ENCODE results near the gene CDKAL1. TPM values are rescaled to one million over a fixed set of nuclear protein-coding genes. Genes with fewer than 3 reads are reported as not detected.

CDKAL1 gene
- total RNA-seq, 1 experiment from 2014 or later, result 13.8 TPM

GRCh38 chr6:21230536-21230935 lies 696.3 kb downstream of the CDKAL1 start:
- Histone ChIP-seq H3F3A (ENCODE audit: low read length, unreplicated experiment) (peaks cover 4% of the 10 kb centered on the region), H3K9ac (ENCODE audit: low read length) (no peak overlapping the region), H3K79me2 (ENCODE audit: low read length) (no peaks in the 10 kb centered on the region), H3K4me1 (ENCODE audit: insufficient read depth, low read length) (peaks cover 33% of the 10 kb centered on the region), H3K4me3 (ENCODE audit: low read length) (no peak overlapping the region), H3K27me3 (ENCODE audit: low read length) (no peaks in the 10 kb centered on the region), H3K9me2 (replicated peaks; ENCODE audit: low read length) (no peaks in the 10 kb centered on the region), H3K27ac (ENCODE audit: low read length) (no peak overlapping the region), H4K20me1 (ENCODE audit: low read length) (no peaks in the 10 kb centered on the region), H3K9me3 (ENCODE audit: low read length) (no peaks in the 10 kb centered on the region), H2AFZ (ENCODE audit: low read length) (no peak overlapping the region), H3K4me2 (ENCODE audit: low read length) (no peak overlapping the region), H3K36me3 (ENCODE audit: low read depth, low read length) (no peaks in the 10 kb centered on the region)
- TF ChIP-seq EZH2phosphoT487 (IDR thresholded peaks at IDR 0.05; ENCODE audit: borderline replicate concordance, low read length) (no peak), EZH2 (IDR thresholded peaks at IDR 0.05; ENCODE audit: low read length, unreplicated experiment) (no peak)
- TF ChIP-seq, protein P1, sequence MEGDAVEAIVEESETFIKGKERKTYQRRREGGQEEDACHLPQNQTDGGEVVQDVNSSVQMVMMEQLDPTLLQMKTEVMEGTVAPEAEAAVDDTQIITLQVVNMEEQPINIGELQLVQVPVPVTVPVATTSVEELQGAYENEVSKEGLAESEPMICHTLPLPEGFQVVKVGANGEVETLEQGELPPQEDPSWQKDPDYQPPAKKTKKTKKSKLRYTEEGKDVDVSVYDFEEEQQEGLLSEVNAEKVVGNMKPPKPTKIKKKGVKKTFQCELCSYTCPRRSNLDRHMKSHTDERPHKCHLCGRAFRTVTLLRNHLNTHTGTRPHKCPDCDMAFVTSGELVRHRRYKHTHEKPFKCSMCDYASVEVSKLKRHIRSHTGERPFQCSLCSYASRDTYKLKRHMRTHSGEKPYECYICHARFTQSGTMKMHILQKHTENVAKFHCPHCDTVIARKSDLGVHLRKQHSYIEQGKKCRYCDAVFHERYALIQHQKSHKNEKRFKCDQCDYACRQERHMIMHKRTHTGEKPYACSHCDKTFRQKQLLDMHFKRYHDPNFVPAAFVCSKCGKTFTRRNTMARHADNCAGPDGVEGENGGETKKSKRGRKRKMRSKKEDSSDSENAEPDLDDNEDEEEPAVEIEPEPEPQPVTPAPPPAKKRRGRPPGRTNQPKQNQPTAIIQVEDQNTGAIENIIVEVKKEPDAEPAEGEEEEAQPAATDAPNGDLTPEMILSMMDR (conservative IDR thresholded peaks at IDR 0.05; ENCODE audit: low read depth, low read length), result no peak
- intact Hi-C loops (cut with micrococcal nuclease), result no loop called here
- DNase-seq (no peak), ATAC-seq (no peak)
- ChIA-PET CTCF (no interaction called here), POLR2A (ENCODE audit: unreplicated experiment) (no interaction called here)
- no TSS peak for BruUV-seq (replicated peaks)

DNA sequence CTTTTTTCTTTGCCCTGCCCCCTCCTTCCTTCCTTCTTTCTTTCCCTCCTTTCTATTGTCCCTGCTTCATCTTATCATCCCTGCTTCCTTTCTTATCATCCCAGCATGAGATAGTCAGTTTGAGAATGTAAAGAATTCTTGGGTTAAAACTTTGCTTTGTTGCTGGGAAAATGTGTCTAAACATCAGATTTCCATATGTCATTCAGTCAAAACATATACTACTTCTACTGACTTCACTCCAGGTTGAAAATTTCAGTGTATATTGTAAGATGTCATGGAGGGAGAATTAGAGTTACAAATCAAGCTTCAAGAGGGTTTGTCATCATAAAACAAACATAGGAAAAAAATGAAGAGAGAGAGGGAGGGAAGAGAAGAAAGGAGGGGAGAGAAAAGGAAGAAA lies 700.9 kb downstream of the CDKAL1 start:
- H3K79me2 ChIP-seq (ENCODE audit: low read length), result no peaks in the 10 kb centered on the region
- no peaks in the 10 kb centered on the region for H3K9me2 ChIP-seq (replicated peaks; ENCODE audit: low read length)
- H3K36me3 ChIP-seq (ENCODE audit: low read depth, low read length), result no peaks in the 10 kb centered on the region
- H3K4me2 ChIP-seq (ENCODE audit: low read length), result no peak overlapping the region
- DNase-seq, result no peak
- ChIA-PET POLR2A (ENCODE audit: unreplicated experiment) (no interaction called here), CTCF (interaction anchor here (0.6 kb wide), 1 partner anchor 204 kb away, joined by 4 read pairs; no protein-coding TSS in a partner anchor)
- no peak overlapping the region for H3K27ac ChIP-seq (ENCODE audit: low read length)
- H3K4me3 ChIP-seq (ENCODE audit: low read length), result no peak overlapping the region
- no peak overlapping the region for H3K9ac ChIP-seq (ENCODE audit: low read length)
- H3K4me1 ChIP-seq (ENCODE audit: insufficient read depth, low read length), result no peaks in the 10 kb centered on the region; the same call in 1 of the 2 replicates
- no peaks in the 10 kb centered on the region for H3F3A ChIP-seq (ENCODE audit: low read length, unreplicated experiment)
- intact Hi-C loops (cut with micrococcal nuclease), result no loop called here
- BruUV-seq (replicated peaks), result no TSS peak
- TF ChIP-seq, protein P1 (conservative IDR thresholded peaks at IDR 0.05; ENCODE audit: low read depth, low read length), result no peak
- TF ChIP-seq EZH2phosphoT487 (IDR thresholded peaks at IDR 0.05; ENCODE audit: borderline replicate concordance, low read length) (no peak), EZH2 (IDR thresholded peaks at IDR 0.05; ENCODE audit: low read length, unreplicated experiment) (no peak)
- ATAC-seq, result no peak
- no peak overlapping the region for H2AFZ ChIP-seq (ENCODE audit: low read length)
- no peaks in the 10 kb centered on the region for H3K27me3 ChIP-seq (ENCODE audit: low read length)
- H4K20me1 ChIP-seq (ENCODE audit: low read length), result no peaks in the 10 kb centered on the region
- H3K9me3 ChIP-seq (ENCODE audit: low read length), result no peaks in the 10 kb centered on the region

- H3K27me3 ChIP-seq (ENCODE audit: low read length), result no peaks in the 10 kb centered on the region
- H3K79me2 ChIP-seq (ENCODE audit: low read length), result no peaks in the 10 kb centered on the region
- ChIA-PET CTCF (no interaction called here), POLR2A (ENCODE audit: unreplicated experiment) (no interaction called here)
- H3K4me1 ChIP-seq (ENCODE audit: insufficient read depth, low read length), result no peaks in the 10 kb centered on the region
- intact Hi-C loops (cut with micrococcal nuclease), result no loop called here
- no peak overlapping the region for H2AFZ ChIP-seq (ENCODE audit: low read length)
- no peaks in the 10 kb centered on the region for H4K20me1 ChIP-seq (ENCODE audit: low read length)
- H3F3A ChIP-seq (ENCODE audit: low read length, unreplicated experiment), result no peaks in the 10 kb centered on the region
- no peak for ATAC-seq
- no peak overlapping the region for H3K4me3 ChIP-seq (ENCODE audit: low read length)
- H3K9me2 ChIP-seq (replicated peaks; ENCODE audit: low read length), result no peaks in the 10 kb centered on the region
- DNase-seq, result no peak
- BruUV-seq (replicated peaks), result no TSS peak
- H3K4me2 ChIP-seq (ENCODE audit: low read length), result no peak overlapping the region
- no peak overlapping the region for H3K27ac ChIP-seq (ENCODE audit: low read length)
- H3K36me3 ChIP-seq (ENCODE audit: low read depth, low read length), result no peaks in the 10 kb centered on the region
- no peaks in the 10 kb centered on the region for H3K9me3 ChIP-seq (ENCODE audit: low read length)
- H3K9ac ChIP-seq (ENCODE audit: low read length), result no peak overlapping the region
- TF ChIP-seq EZH2 (IDR thresholded peaks at IDR 0.05; ENCODE audit: low read length, unreplicated experiment) (no peak), EZH2phosphoT487 (IDR thresholded peaks at IDR 0.05; ENCODE audit: borderline replicate concordance, low read length) (no peak)
- TF ChIP-seq, protein P1 (conservative IDR thresholded peaks at IDR 0.05; ENCODE audit: low read depth, low read length), result no peak
These were observed 704.0 kb downstream of the CDKAL1 start for GRCh38 chr6:21238208-21238607.
